ENCODE measurements around the gene FILIP1L.
A peak's percentile ranks its signal among the peaks of the same experiment; 100 is the strongest.
"Not testable (repeated sequence)": the region's sequence is repeated elsewhere in the genome, so short reads cannot be mapped to it uniquely, and the experiment has no call there.

Gene FILIP1L

GRCh38 chr3:100072326-100073048 lies 41.8 kb downstream of the FILIP1L start:
- FAIRE-seq = no peak

GRCh38 chr3:100069472-100069871 lies 44.8 kb downstream of the FILIP1L start:
- FAIRE-seq = no peak

GRCh38 chr3:100068826-100069225 lies 45.5 kb downstream of the FILIP1L start:
- peak; percentile 92 for FAIRE-seq

- no peak for FAIRE-seq
Observed at GRCh38 chr3:100067589-100067988, 46.7 kb downstream of the FILIP1L start.

- no peak for FAIRE-seq
Observed at GRCh38 chr3:100063929-100064461, 50.3 kb downstream of the FILIP1L start.

- no peak for FAIRE-seq
Observed at GRCh38 chr3:100062665-100063064, 51.6 kb downstream of the FILIP1L start.

GRCh38 chr3:100060685-100061484 lies 53.4 kb downstream of the FILIP1L start:
- no peak for FAIRE-seq

- FAIRE-seq = no peak
Observed at GRCh38 chr3:100059472-100059871, 54.8 kb downstream of the FILIP1L start.

GRCh38 chr3:100057716-100058575 lies 56.4 kb downstream of the FILIP1L start:
- no peak for FAIRE-seq

GRCh38 chr3:100053951-100054620 lies 60.2 kb downstream of the FILIP1L start:
- FAIRE-seq = no peak

GRCh38 chr3:100051513-100051912 lies 62.8 kb downstream of the FILIP1L start:
- not testable (repeated sequence) for FAIRE-seq

- no peak for FAIRE-seq
Observed at GRCh38 chr3:100048248-100048647, 66.1 kb downstream of the FILIP1L start.

- FAIRE-seq = no peak
Observed at GRCh38 chr3:100047455-100048141, 66.7 kb downstream of the FILIP1L start.

- FAIRE-seq = peak; percentile 84
Observed at GRCh38 chr3:100046986-100047385, 67.3 kb downstream of the FILIP1L start.

GRCh38 chr3:100045696-100046095 lies 68.6 kb downstream of the FILIP1L start:
- FAIRE-seq = no peak

GRCh38 chr3:100044369-100044768 lies 69.9 kb downstream of the FILIP1L start:
- no peak for FAIRE-seq

GRCh38 chr3:100043271-100043670 lies 71.0 kb downstream of the FILIP1L start:
- peak; percentile 13 for FAIRE-seq

- FAIRE-seq = peak; percentile 86
Observed at GRCh38 chr3:100042166-100042981, 71.9 kb downstream of the FILIP1L start.

GRCh38 chr3:100041328-100041749 lies 73.0 kb downstream of the FILIP1L start:
- peak; percentile 94 for FAIRE-seq

GRCh38 chr3:100040451-100041225 lies 73.7 kb downstream of the FILIP1L start:
- no peak for FAIRE-seq

Measured in islet of Langerhans (tissue), 1 donor.